Left renal cortex interstitium (tissue), 4 donors: Measurements from ENCODE around the gene FIBCD1. TPM values are rescaled to one million over a fixed set of nuclear protein-coding genes. Genes with fewer than 3 reads are reported as not detected.

Experiments
- DNase-seq, 4 donors: peaks; one replicate each; pipeline ENCODE4 v3.0.0-alpha.2; 2013; ENCODE audit warnings: low read depth in 4 of 4, low spot score in 2 of 4, missing footprints in 1 of 4
- polyA plus RNA-seq, 4 donors: library from polyadenylated mRNA; unstranded; fragments of 120-200 nt; gene quantifications; one replicate each; pipeline ENCODE4 v1.2.1, GENCODE V29; 2013; ENCODE audit not compliant: insufficient read length in 4 of 4

Gene FIBCD1
- under 1 TPM; 0.29 to 0.54 (median 0.38) TPM for polyA plus RNA-seq

GRCh38 chr9:130938652-130939404, at the start of gene FIBCD1:
Gene FIBCD1 (minus strand): TSS chr9:130939247. CDS start chr9:130938607, 640 bp downstream.
- DNase-seq = no peak

DNA sequence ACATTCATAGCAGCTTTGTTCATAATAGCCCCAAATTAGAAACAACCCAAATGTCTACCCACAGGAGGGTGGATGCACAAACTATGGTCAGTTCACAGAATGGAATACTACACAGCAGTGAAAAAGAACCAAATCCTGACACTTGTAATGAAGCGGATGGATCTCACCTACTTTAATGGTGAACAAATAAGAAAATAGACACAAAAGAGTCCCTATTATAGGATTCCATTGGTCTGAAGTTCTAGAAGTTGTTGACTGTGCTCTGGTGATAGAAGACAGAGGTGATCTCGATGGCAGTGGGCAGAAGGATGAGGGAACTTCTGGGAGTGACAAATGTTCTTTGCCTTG, 49.3 kb upstream of the FIBCD1 start:
- DNase-seq = no peak

GRCh38 chr9:130987738-130988399, 48.8 kb upstream of the FIBCD1 start:
- no peak for DNase-seq

DNA sequence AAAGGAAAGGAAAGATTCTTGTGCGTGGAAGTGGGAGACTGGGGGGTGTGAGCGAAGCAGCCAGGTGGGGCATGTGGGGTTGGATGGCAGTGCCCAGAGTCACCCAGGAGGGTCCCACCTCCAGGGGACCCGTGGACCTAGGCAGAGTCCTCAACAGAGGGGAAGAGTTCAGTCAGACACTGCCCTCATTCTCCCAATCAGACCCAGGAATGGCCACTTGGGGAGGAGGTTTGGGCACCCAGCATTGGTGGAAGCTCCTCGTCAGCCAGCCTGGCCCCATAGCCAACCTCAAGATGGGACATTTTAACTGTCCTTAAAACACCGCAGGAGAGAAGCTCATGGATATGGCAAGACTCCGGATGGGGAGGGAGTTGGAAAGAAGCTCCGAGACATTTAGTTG, 48.0 kb upstream of the FIBCD1 start:
- DNase-seq = no peak

DNA sequence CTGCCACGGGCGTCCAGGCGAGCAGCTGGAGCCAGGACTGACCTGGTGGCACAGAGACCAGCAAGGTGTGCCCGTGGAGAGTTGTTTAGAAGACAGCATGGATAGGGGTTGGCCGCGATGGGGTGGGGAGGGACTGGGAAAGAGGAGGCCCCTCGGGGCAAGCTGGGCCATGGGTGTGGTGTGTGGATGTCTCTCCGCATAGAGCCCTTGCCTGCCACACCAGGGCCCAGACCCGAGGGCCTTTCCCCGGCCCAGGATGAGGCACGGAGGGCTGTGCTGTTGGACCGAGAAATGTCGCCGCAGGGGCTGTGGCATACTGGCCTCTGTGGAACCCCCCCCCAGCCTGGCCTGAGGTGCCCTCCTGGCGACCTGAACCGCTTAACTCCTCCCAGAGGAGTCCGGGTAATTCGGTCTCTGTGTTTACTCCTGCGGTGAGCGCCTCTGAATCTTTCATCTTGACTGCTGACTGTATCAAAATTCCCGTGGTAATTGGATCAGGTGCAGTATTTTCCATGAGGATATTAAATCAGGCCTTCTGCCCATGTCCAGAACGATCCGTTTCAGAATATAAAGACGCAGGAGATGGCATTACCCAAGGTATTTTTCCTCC, 47.4 kb upstream of the FIBCD1 start:
- no peak for DNase-seq

DNA sequence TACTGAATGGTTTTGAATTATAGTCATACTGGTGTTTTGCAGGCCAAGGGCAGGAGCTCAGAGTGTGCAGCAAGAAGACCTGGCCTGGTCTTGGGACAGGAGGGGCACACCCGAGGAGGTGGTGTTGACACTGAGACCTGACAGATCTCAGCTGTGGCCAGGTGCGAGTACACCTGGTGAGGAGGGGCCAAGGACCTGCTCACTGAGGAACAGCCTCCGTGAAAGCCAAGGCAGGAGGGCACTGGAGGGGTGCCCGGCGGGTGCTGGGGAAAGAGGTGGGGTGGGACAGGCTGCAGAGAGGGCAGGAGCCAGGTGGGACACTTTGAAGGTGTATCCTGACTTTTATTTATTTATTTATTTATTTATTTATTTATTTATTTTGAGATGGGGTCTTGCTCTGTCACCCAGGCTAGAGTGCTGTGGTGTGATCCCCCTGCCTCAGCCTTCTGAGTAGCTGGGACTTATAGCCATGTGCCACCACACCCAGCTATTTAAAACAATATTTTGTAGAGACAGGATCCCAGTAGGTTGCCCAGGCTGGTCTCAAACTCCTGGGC, 46.6 kb upstream of the FIBCD1 start:
- no peak for DNase-seq

DNA sequence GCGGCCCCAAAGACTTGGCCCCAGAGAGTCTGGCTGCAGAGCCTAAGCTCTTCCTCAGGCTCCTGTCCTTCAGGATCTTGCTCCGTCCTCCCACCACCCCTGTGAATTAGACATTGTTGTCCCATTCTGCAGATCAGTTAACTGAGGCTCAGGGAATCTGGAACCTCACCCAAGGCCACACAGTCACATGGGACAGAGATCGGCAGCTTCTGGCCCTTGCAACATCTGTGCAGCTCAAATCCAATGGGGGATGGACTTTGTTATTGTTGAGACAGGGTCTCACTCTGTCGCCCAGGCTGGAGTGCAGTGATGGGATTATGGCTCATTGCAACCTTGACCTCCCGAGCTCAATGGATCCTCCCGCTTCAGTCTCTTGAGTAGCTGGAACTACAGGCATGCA, 46.0 kb upstream of the FIBCD1 start:
- no peak for DNase-seq

DNA sequence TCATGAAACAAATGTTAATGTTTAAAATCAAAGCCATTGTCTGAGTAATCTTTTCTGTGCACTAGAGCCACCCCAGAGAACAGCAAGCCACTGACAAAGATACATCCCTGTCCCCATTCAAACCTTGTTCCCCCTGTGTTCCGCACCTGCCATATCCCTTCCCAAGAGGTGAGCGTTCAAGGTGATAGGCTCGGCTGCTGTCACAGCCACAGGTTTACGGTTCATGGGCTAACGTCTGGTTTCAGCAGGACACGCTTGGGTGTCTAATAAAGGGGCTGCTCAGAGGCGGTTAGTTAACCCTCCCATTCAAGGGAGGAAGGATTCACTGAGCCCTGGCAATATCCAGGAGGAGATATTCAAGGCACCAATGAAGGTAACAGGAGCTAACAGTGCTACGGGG, 45.5 kb upstream of the FIBCD1 start:
- no peak for DNase-seq

DNA sequence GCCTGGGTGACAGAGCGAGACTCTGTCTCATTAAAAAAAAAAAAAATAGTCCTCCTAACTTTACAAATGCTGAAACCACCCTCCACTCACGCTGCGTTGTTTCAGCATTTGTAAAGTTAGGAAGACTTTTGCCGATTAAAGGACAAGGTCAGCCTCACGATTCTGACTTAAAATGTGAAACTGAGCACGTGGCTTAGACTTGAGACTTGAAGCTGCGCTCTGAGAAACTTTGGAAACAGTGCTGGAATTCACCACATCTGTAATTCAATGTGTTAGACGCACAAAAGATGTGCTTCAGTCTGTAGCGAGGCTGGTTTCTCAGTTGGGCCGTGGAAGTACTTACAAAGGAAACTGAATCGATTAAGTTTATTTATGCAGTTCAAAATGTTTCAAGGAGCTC, 44.9 kb upstream of the FIBCD1 start:
- no peak for DNase-seq

GRCh38 chr9:130983359-130983670, 44.3 kb upstream of the FIBCD1 start:
- DNase-seq = no peak

GRCh38 chr9:130982636-130983358, 43.8 kb upstream of the FIBCD1 start:
- no peak for DNase-seq

GRCh38 chr9:130981756-130982137, 42.7 kb upstream of the FIBCD1 start:
- DNase-seq = no peak

DNA sequence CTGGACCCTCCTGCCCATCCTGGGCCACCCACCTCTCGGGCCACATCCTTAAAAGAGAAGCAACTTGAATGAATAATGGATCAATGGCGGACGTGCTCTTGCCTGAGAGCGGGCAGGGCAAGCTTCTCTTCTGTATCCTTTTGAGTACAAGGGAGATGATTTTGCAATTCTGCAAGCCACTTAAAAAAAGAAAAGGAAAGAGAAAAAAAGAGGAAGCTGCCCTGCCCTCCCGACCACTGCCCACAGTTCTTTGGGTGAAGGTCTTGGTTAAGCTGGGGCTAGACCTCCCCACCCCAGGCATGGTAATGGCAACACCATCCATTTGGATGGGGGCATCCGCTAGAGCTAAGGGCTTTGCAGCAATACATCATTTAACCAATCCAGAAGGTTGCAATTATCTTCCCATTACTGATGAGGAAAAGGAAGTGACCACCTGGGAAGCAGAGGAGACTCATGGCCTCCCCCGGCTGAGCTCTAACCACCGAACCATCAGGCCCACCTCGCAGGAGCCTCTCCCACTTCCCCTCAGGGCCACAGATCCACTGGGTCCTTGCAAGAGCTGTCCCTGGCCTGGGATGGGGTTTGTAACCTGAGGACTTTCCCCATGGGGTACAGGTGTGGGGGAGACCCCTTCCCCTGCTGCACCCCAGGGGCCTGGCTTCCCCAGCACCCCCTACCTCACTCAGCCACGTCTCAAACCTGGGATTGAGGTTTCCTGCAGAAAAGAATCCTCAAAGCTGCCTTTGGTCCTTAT, 42.1 kb upstream of the FIBCD1 start:
- no peak for DNase-seq

DNA sequence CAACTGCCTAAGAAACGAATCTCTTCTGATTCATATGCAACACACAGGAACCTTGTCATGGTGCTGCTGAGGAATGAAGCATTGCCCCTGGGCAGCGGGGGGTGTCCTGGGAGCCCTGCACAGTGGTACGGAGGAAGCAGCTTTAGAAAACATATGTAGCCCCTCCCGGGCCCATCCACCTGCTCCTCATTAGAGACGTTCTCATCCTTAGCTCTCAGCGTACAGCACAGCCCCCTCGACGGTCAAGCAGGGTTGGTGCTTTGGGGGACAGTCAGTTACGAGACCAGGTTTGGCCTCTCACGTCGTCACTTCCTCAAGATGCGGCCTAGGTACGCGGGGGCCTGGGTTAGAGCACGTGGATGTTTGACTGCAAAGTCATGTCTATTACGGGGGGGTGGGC, 41.5 kb upstream of the FIBCD1 start:
- no peak for DNase-seq

GRCh38 chr9:130979591-130980385, 40.7 kb upstream of the FIBCD1 start:
- no peak for DNase-seq

DNA sequence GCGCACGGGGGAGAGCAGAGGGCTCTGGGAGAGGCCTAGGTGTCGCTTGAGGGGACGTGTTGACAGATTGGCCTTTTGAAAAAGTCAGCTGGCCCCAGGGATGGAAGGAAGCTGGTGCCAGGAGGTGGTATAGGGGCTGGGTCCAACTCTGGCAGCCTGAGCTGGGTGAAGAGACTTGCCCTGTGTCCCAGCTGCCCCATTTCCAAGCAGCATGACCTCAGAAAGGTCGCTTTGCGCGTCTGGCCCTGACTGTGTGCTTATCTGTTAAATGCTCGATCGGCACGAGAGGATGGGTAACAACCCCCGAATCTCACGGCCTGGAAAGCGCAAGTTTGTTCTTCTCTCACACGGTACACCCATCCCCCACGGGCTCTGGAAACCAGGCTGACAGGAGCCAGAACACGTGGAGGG, 38.8 kb upstream of the FIBCD1 start:
- DNase-seq = no peak

- DNase-seq = no peak
These were observed 37.1 kb upstream of the FIBCD1 start for GRCh38 chr9:130975932-130976841.

GRCh38 chr9:130975156-130975555, 36.1 kb upstream of the FIBCD1 start:
- no peak for DNase-seq

DNA sequence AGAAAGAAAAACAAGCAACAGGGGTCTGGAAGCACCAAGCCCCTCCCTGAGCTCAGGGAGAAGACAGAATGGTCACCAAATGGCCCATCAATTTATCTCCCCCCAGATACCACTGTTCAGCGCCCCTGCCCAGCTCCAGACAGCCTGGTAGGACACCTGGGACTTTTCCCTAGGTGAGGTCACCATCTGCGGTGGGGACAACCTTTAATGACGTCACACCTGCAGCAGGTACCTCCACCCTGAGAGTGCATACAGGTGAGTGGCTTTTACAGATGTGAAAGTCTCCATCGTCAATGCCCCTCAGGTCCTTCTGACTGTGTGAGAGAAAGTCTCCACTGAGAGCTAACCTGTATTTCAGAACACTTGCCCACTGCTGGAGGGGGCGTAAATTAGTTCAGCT, 35.6 kb upstream of the FIBCD1 start:
- DNase-seq = no peak
